GM12878 (cell line): ENCODE results near the gene B4GALT3. TPM values are rescaled to one million over a fixed set of nuclear protein-coding genes. Genes with fewer than 3 reads are reported as not detected.

Source experiments
- ATF7 ChIP-seq: fragments of 450-650 bp; IDR thresholded peaks from 2 replicates; pipeline ENCODE4 v1.6.1; 2016; ENCODE audit warnings: low read depth, mild to moderate bottlenecking
- BACH1 ChIP-seq: fragments of 450-650 bp; IDR thresholded peaks from 2 replicates; pipeline ENCODE4 v1.6.1; 2017; ENCODE audit warnings: mild to moderate bottlenecking, borderline replicate concordance
- BCL11A ChIP-seq: IDR thresholded peaks from 2 replicates; pipeline ENCODE4 v1.6.1; 2011; ENCODE audit warnings: low read depth, low read length
- CHD1 ChIP-seq: IDR thresholded peaks from 2 replicates; pipeline ENCODE4 v1.6.1; 2012; ENCODE audit warnings: low read depth, low read length, improper control_type of control experiment
- DPF2 ChIP-seq: fragments of 450-650 bp; IDR thresholded peaks from 2 replicates; pipeline ENCODE4 v1.6.1; 2017; ENCODE audit warnings: mild to moderate bottlenecking
- KLF5 ChIP-seq: fragments of 450-650 bp; IDR thresholded peaks from 2 replicates; pipeline ENCODE4 v1.6.1; 2014; ENCODE audit warnings: mild to moderate bottlenecking; ENCODE audit not compliant: partially characterized antibody
- NR2F1 ChIP-seq: fragments of 450-650 bp; conservative IDR thresholded peaks from 2 replicates; pipeline ENCODE4 v1.6.1; 2017; ENCODE audit warnings: mild to moderate bottlenecking
- NRF1 ChIP-seq: conservative IDR thresholded peaks from 2 replicates; pipeline ENCODE4 v1.6.1; 2011; ENCODE audit warnings: mild to moderate bottlenecking, low read depth, low read length, improper control_type of control experiment
- PAX8 ChIP-seq: fragments of 450-650 bp; IDR thresholded peaks from 2 replicates; pipeline ENCODE4 v1.6.1; 2017; ENCODE audit warnings: mild to moderate bottlenecking, moderate library complexity
- POLR2AphosphoS2 ChIP-seq: IDR thresholded peaks from 2 replicates; pipeline ENCODE4 v1.6.1; 2011; ENCODE audit warnings: low read depth, mild to moderate bottlenecking, low read length, improper control_type of control experiment, moderate library complexity
- RB1 ChIP-seq: fragments of 450-650 bp; formaldehyde crosslinking; IDR thresholded peaks from 2 replicates; pipeline ENCODE4 v1.6.1; 2017; ENCODE audit warnings: mild to moderate bottlenecking, borderline replicate concordance
- SPI1 ChIP-seq: IDR thresholded peaks from 2 replicates; pipeline ENCODE4 v1.6.1; 2011; ENCODE audit warnings: low read depth, mild to moderate bottlenecking, low read length, moderate library complexity, borderline replicate concordance; ENCODE audit not compliant: insufficient read depth
- YY1 ChIP-seq: IDR thresholded peaks from 2 replicates; pipeline ENCODE4 v1.6.1; 2011; ENCODE audit warnings: low read depth, mild to moderate bottlenecking, low read length
- polyA plus RNA-seq, 11 experiments: library from polyadenylated mRNA; depleted of rRNA in 4 of 11; unstranded in 6 of 11; stranded (reverse) in 5 of 11; fragments of >200 nt; fragmentation: Nextera tagmentation in 4 of 11; fragmentation: Illumina TruSeq in 1 of 11; extraction: Ambion mirVana in 4 of 11; extraction: Trizol in 1 of 11; gene quantifications; 1 replicate in 1 of 11; 2 replicates in 10 of 11; pipeline versions ENCODE4 v1.2.1 to v1.2.3, GENCODE V29; 2011 to 2016; ENCODE audit warnings: inconsistent platforms in 2 of 11, missing spikeins in 2 of 11, low read depth in 1 of 11
- total RNA-seq, 4 experiments: library from RNA; depleted of rRNA in 3 of 4; stranded (reverse); fragments of >200 nt in 3 of 4; fragmentation: Illumina TruSeq in 1 of 4; extraction: Trizol in 1 of 4; gene quantifications; 2 replicates each; pipeline versions ENCODE4 v1.2.1 to v1.2.3, GENCODE V29; 2013 to 2021
- TF ChIP-seq, protein P1 (sequence below): IDR thresholded peaks from 2 replicates; pipeline ENCODE4 v1.6.1; 2012; ENCODE audit warnings: low read depth, low read length, improper control_type of control experiment
- TF ChIP-seq, protein P2 (sequence below): fragments of 450-650 bp; conservative IDR thresholded peaks from 2 replicates; pipeline ENCODE4 v1.6.1; 2017; ENCODE audit warnings: mild to moderate bottlenecking, moderate library complexity
- TF ChIP-seq, protein P3 (sequence below): fragments of 450-650 bp; IDR thresholded peaks from 2 replicates; pipeline ENCODE4 v1.6.1; 2017; ENCODE audit warnings: mild to moderate bottlenecking, moderate library complexity
- TF ChIP-seq, protein P4 (sequence below): fragments of 450-650 bp; IDR thresholded peaks from 2 replicates; pipeline ENCODE4 v1.6.1; 2018; ENCODE audit warnings: borderline replicate concordance, mild to moderate bottlenecking; ENCODE audit not compliant: partially characterized antibody
- TF ChIP-seq, protein P5 (sequence below): IDR thresholded peaks from 2 replicates; pipeline ENCODE4 v1.6.1; 2011; ENCODE audit warnings: mild to moderate bottlenecking, low read depth, low read length, moderate library complexity; ENCODE audit not compliant: insufficient replicate concordance

B4GALT3 gene
- total and polyA plus RNA-seq, 10 of the 15 experiments (the other 5 are each of a cell fraction or from before 2014, with no cell fraction given), result 27.1 to 58.9 (median 42.6) TPM

DNA sequence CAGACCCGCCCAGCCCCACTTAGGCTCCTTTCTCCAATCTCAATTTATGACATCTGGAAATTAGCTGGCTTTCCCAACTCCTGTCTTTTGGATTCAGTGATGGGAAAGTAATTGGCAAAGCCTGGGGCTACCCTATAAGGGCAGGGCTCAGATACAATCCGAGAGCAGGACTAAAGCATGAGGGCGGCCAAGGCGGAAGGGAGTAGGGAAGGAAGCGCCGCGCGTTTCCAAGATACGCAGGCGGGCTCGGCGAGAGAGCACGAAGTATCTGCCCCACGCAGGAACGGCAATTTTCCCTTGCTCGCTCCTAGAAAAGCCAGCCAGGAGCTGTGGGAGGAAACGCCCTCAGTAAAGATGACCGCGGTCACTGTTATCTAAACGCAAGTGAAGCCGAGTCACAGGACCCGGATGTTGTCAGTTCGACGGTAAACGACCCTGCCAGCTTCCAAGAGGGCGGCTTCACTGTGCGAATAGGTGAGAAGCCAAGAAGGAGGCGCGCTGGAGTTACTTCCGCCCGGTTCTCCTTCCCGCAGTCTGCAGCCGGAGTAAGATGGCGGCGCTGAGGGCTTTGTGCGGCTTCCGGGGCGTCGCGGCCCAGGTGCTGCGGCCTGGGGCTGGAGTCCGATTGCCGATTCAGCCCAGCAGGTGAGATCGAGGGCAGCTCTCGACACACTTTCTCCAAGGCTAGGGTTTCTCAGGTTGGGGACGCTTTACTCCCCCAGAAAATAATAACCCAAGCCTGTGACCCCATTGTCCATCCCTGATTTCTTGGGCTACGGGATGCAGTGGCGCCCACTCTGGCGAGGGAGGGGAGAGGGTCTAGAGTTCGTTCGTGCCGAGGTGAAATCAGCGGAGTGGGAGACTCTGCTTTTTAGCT is 24.8 kb upstream of the B4GALT3 start, which contains the start of gene NDUFS2 (continued):
- 0 out of 2 replicates have a peak, but pooled peaks have one; percentile 5 for TF ChIP-seq SPI1
- TF ChIP-seq, protein P1, sequence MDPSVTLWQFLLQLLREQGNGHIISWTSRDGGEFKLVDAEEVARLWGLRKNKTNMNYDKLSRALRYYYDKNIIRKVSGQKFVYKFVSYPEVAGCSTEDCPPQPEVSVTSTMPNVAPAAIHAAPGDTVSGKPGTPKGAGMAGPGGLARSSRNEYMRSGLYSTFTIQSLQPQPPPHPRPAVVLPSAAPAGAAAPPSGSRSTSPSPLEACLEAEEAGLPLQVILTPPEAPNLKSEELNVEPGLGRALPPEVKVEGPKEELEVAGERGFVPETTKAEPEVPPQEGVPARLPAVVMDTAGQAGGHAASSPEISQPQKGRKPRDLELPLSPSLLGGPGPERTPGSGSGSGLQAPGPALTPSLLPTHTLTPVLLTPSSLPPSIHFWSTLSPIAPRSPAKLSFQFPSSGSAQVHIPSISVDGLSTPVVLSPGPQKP, result peak; percentile 80
- TF ChIP-seq NR2F1, result peak; percentile 68; the same call in 1 of the 2 replicates
- TF ChIP-seq, protein P2, sequence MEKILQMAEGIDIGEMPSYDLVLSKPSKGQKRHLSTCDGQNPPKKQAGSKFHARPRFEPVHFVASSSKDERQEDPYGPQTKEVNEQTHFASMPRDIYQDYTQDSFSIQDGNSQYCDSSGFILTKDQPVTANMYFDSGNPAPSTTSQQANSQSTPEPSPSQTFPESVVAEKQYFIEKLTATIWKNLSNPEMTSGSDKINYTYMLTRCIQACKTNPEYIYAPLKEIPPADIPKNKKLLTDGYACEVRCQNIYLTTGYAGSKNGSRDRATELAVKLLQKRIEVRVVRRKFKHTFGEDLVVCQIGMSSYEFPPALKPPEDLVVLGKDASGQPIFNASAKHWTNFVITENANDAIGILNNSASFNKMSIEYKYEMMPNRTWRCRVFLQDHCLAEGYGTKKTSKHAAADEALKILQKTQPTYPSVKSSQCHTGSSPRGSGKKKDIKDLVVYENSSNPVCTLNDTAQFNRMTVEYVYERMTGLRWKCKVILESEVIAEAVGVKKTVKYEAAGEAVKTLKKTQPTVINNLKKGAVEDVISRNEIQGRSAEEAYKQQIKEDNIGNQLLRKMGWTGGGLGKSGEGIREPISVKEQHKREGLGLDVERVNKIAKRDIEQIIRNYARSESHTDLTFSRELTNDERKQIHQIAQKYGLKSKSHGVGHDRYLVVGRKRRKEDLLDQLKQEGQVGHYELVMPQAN, result peak; percentile 65
- TF ChIP-seq, protein P3, sequence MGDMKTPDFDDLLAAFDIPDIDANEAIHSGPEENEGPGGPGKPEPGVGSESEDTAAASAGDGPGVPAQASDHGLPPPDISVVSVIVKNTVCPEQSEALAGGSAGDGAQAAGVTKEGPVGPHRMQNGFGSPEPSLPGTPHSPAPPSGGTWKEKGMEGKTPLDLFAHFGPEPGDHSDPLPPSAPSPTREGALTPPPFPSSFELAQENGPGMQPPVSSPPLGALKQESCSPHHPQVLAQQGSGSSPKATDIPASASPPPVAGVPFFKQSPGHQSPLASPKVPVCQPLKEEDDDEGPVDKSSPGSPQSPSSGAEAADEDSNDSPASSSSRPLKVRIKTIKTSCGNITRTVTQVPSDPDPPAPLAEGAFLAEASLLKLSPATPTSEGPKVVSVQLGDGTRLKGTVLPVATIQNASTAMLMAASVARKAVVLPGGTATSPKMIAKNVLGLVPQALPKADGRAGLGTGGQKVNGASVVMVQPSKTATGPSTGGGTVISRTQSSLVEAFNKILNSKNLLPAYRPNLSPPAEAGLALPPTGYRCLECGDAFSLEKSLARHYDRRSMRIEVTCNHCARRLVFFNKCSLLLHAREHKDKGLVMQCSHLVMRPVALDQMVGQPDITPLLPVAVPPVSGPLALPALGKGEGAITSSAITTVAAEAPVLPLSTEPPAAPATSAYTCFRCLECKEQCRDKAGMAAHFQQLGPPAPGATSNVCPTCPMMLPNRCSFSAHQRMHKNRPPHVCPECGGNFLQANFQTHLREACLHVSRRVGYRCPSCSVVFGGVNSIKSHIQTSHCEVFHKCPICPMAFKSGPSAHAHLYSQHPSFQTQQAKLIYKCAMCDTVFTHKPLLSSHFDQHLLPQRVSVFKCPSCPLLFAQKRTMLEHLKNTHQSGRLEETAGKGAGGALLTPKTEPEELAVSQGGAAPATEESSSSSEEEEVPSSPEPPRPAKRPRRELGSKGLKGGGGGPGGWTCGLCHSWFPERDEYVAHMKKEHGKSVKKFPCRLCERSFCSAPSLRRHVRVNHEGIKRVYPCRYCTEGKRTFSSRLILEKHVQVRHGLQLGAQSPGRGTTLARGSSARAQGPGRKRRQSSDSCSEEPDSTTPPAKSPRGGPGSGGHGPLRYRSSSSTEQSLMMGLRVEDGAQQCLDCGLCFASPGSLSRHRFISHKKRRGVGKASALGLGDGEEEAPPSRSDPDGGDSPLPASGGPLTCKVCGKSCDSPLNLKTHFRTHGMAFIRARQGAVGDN, result peak; percentile 84
- TF ChIP-seq, protein P4, sequence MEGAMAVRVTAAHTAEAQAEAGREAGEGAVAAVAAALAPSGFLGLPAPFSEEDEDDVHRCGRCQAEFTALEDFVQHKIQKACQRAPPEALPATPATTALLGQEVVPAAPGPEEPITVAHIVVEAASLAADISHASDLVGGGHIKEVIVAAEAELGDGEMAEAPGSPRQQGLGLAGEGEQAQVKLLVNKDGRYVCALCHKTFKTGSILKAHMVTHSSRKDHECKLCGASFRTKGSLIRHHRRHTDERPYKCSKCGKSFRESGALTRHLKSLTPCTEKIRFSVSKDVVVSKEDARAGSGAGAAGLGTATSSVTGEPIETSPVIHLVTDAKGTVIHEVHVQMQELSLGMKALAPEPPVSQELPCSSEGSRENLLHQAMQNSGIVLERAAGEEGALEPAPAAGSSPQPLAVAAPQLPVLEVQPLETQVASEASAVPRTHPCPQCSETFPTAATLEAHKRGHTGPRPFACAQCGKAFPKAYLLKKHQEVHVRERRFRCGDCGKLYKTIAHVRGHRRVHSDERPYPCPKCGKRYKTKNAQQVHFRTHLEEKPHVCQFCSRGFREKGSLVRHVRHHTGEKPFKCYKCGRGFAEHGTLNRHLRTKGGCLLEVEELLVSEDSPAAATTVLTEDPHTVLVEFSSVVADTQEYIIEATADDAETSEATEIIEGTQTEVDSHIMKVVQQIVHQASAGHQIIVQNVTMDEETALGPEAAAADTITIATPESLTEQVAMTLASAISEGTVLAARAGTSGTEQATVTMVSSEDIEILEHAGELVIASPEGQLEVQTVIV, result peak; percentile 75
- TF ChIP-seq BACH1, result 0 out of 2 replicates have a peak, but pooled peaks have one; percentile 35
- 0 out of 2 replicates have a peak, but pooled peaks have one; percentile 54 for TF ChIP-seq POLR2AphosphoS2
- TF ChIP-seq RB1, result no peak; the same call in 1 of the 2 replicates
- no peak for TF ChIP-seq PAX8
- TF ChIP-seq, protein P5, sequence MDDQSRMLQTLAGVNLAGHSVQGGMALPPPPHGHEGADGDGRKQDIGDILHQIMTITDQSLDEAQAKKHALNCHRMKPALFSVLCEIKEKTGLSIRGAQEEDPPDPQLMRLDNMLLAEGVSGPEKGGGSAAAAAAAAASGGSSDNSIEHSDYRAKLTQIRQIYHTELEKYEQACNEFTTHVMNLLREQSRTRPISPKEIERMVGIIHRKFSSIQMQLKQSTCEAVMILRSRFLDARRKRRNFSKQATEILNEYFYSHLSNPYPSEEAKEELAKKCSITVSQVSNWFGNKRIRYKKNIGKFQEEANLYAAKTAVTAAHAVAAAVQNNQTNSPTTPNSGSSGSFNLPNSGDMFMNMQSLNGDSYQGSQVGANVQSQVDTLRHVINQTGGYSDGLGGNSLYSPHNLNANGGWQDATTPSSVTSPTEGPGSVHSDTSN, result no peak
- 0 out of 2 replicates have a peak, but pooled peaks have one; percentile 81 for TF ChIP-seq CHD1
- TF ChIP-seq NRF1, result no peak
- TF ChIP-seq BCL11A, result no peak
- peak; percentile 48; the same call in 1 of the 2 replicates for TF ChIP-seq ATF7
- TF ChIP-seq DPF2, result peak; percentile 56
- TF ChIP-seq YY1, result peak; percentile 100
- TF ChIP-seq KLF5, result peak; percentile 86
